ENCODE data around the gene FANCC. TPM values are rescaled to one million over a fixed set of nuclear protein-coding genes. Genes with fewer than 3 reads are reported as not detected.

The FANCC gene
- total and polyA plus RNA-seq, 2 of the 8 experiments (the other 6 are each of a cell fraction or from before 2014, with no cell fraction given) = 7.8 to 15.2 TPM

GRCh38 chr9:95213117-95213516 lies 104.4 kb downstream of the FANCC start (continued):
- no peak for TF ChIP-seq SRF (IDR thresholded peaks at IDR 0.05; ENCODE audit: low read depth, low read length)
- TF ChIP-seq BACH1 (IDR thresholded peaks at IDR 0.05; ENCODE audit: low read length) = no peak
- TF ChIP-seq EZH2 (IDR thresholded peaks at IDR 0.05; ENCODE audit: low read depth, low read length, severe bottlenecking) = no peak
- no peak for TF ChIP-seq JUND (IDR thresholded peaks at IDR 0.05; ENCODE audit: low read length)
- TF ChIP-seq NRF1 (IDR thresholded peaks at IDR 0.05; ENCODE audit: low read depth, low read length) = no peak
